GM19328 (cell line): ENCODE results near the gene SYNE1.
"Not testable (repeated sequence)": the region's sequence is repeated elsewhere in the genome, so short reads cannot be mapped to it uniquely, and the experiment has no call there.

Experiments
- ATAC-seq: cut with Tn5 transposase; IDR thresholded peaks from one replicate; pipeline ENCODE4 v1.9.1; 2021; ENCODE audit warnings: mild to moderate bottlenecking, moderate library complexity; ENCODE audit not compliant: unreplicated experiment

The SYNE1 gene

DNA sequence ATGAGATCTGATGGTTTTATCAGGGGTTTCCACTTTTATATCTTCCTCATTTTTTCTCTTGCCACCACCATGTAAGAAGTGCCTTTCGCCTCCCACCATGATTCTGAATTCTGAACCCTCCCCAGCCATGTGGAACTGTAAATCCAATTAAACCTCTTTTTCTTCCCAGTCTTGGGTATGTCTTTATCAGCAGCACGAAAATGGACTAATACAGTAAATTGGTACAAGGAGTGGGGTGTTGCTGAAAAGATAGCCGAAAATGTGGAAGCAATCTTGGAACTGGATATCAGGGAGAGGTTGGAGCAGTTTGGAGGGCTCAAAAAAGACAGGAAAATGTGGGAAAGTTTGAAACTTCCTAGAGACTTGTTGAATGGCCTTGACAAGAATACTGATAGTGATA is 560.9 kb downstream of the SYNE1 start:
- not testable (repeated sequence) for ATAC-seq

- ATAC-seq = no peak
These were observed 565.3 kb downstream of the SYNE1 start for GRCh38 chr6:152071843-152072242.
